HCT116 (cell line): Measurements from ENCODE around the gene ADAM19. TPM values are rescaled to one million over a fixed set of nuclear protein-coding genes. Genes with fewer than 3 reads are reported as not detected.

Experiments
- ATAC-seq: fragments of 200-7000 bp; cut with Tn5 transposase; 2 replicates; pipeline ENCODE4 v1.9.1; 2020; ENCODE audit warnings: mild to moderate bottlenecking, moderate library complexity
- BruUV-seq: library from RNA; stranded (reverse); fragments of 400-500 nt; replicated peaks from 2 replicates; lab custom pipeline; 2021; lab: Mats Ljungman, UMichigan
- CTCF ChIA-PET: fragments of 300-600 bp; sonication (Branson Sonifier 250); formaldehyde crosslinking; loops from one replicate; lab custom pipeline; 2021; ENCODE audit warnings: antibody characterized with exemption; lab: Charles Lee
- POLR2A ChIA-PET: fragments of 300-600, 350-600 bp; sonication (Branson Sonifier 250); formaldehyde crosslinking; loops from one replicate; lab custom pipeline; 2021; ENCODE audit warnings: antibody characterized with exemption; lab: Charles Lee
- RAD21 ChIA-PET, 2 experiments: fragments of 300-600 bp; sonication (Branson Sonifier 250); formaldehyde crosslinking; loops; one replicate each; lab custom pipeline; 2023; ENCODE audit warnings: low total read pairs in 2 of 2; ENCODE audit not compliant: uncharacterized antibody in 2 of 2, unreplicated experiment in 2 of 2, low non-redundant PET in 1 of 2; lab: Charles Lee
- DNase-seq: peaks from one replicate; pipeline ENCODE4 v3.0.0-alpha.2; 2010; ENCODE audit warnings: low read depth, low spot score
- H2AFZ ChIP-seq: fragments of 200-600 bp; shearing (Covaris generic), sonication (generic); 2 replicates; pipeline ENCODE4 v1.6.1; 2017; ENCODE audit warnings: low read depth, mixed run types, mixed read lengths, antibody characterized with exemption, low read length; ENCODE audit not compliant: poor library complexity, severe bottlenecking
- H3K27ac ChIP-seq: 2 replicates; pipeline ENCODE4 v1.5.1; 2012; ENCODE audit warnings: low read depth, low read length
- H3K27me3 ChIP-seq: fragments of 200-600 bp; sonication (generic); 2 replicates; pipeline ENCODE4 v1.6.1; 2016; ENCODE audit warnings: mixed run types, low read length, mixed read lengths; ENCODE audit not compliant: insufficient read depth
- H3K36me3 ChIP-seq, 2 experiments: fragments of 200-500 bp in 1 of 2; fragments of 200-600 bp in 1 of 2; sonication (Bioruptor generic) in 1 of 2; sonication (generic) in 1 of 2; 2 replicates each; pipeline versions ENCODE4 v1.5.1 to v1.6.1; 2014 to 2016; ENCODE audit warnings: low read length in 2 of 2, inconsistent platforms in 1 of 2, mixed read lengths in 1 of 2, mixed run types in 1 of 2; ENCODE audit not compliant: insufficient read depth in 2 of 2, control insufficient read depth in 1 of 2
- H3K4me1 ChIP-seq, 2 experiments: fragments of 200-600 bp in 1 of 2; sonication (generic) in 1 of 2; 2 replicates each; pipeline versions ENCODE4 v1.5.1 to v1.6.1; 2012 to 2017; ENCODE audit warnings: low read length in 2 of 2, inconsistent platforms in 1 of 2, mild to moderate bottlenecking in 1 of 2, mixed read lengths in 1 of 2, mixed run types in 1 of 2, moderate library complexity in 1 of 2; ENCODE audit not compliant: insufficient read depth in 2 of 2, control insufficient read depth in 1 of 2
- H3K4me2 ChIP-seq: fragments of 200-600 bp; sonication (generic); 2 replicates; pipeline ENCODE4 v1.6.1; 2017; ENCODE audit warnings: mixed run types, low read length, mixed read lengths
- H3K4me3 ChIP-seq, 2 experiments: fragments of 200-600 bp in 1 of 2; sonication (generic) in 1 of 2; replicated peaks in 1 of 2; 2 replicates each; pipeline ENCODE4 v1.5.1; 2011 to 2016; ENCODE audit warnings: low read length in 2 of 2, control low read depth in 1 of 2, low read depth in 1 of 2, mild to moderate bottlenecking in 1 of 2, mixed read lengths in 1 of 2, mixed run types in 1 of 2
- H3K79me2 ChIP-seq: fragments of 200-600 bp; sonication (generic); 2 replicates; pipeline ENCODE4 v1.6.1; 2017; ENCODE audit warnings: mild to moderate bottlenecking, mixed run types, low read length, moderate library complexity, mixed read lengths; ENCODE audit not compliant: insufficient read depth
- H3K9ac ChIP-seq: fragments of 200-600 bp; sonication (generic); 2 replicates; pipeline ENCODE4 v1.6.1; 2016; ENCODE audit warnings: low read length, mixed read lengths
- H3K9me2 ChIP-seq: fragments of 200-600 bp; sonication (generic), shearing (Covaris generic); 2 replicates; pipeline ENCODE4 v1.6.1; 2017; ENCODE audit warnings: mixed run types, mild to moderate bottlenecking, moderate library complexity; ENCODE audit not compliant: insufficient read depth
- H3K9me3 ChIP-seq, 2 experiments: fragments of 200-500 bp in 1 of 2; fragments of 200-600 bp in 1 of 2; sonication (Bioruptor generic) in 1 of 2; sonication (generic) in 1 of 2; 2 replicates each; pipeline ENCODE4 v1.6.1; 2014 to 2017; ENCODE audit warnings: low read length in 2 of 2, mixed read lengths in 2 of 2, inconsistent platforms in 1 of 2, low read depth in 1 of 2, mild to moderate bottlenecking in 1 of 2, mixed run types in 1 of 2, moderate library complexity in 1 of 2; ENCODE audit not compliant: control insufficient read depth in 1 of 2, insufficient read depth in 1 of 2
- H4K20me1 ChIP-seq: fragments of 200-600 bp; sonication (generic), shearing (Covaris generic); 2 replicates; pipeline ENCODE4 v1.6.1; 2017; ENCODE audit warnings: mixed run types, mild to moderate bottlenecking, moderate library complexity; ENCODE audit not compliant: insufficient read depth
- CBX3 ChIP-seq: IDR thresholded peaks from 2 replicates; pipeline ENCODE4 v1.6.1; 2012; ENCODE audit warnings: low read depth
- EZH2 ChIP-seq: fragments of 200-600 bp; sonication (generic); IDR thresholded peaks from 2 replicates; pipeline ENCODE4 v1.6.1; 2017; ENCODE audit warnings: antibody characterized with exemption, mixed run types
- FOSL1 ChIP-seq: IDR thresholded peaks from 2 replicates; pipeline ENCODE4 v1.6.1; 2012; ENCODE audit warnings: low read depth
- JUND ChIP-seq: IDR thresholded peaks from 2 replicates; pipeline ENCODE4 v1.6.1; 2012
- MAX ChIP-seq: IDR thresholded peaks from 2 replicates; pipeline ENCODE4 v1.6.1; 2012
- POLR2AphosphoS5 ChIP-seq: IDR thresholded peaks from 2 replicates; pipeline ENCODE4 v1.6.1; 2011; ENCODE audit warnings: mild to moderate bottlenecking, low read depth, low read length, moderate library complexity
- RAD21 ChIP-seq: IDR thresholded peaks from 2 replicates; pipeline ENCODE4 v1.6.1; 2012; ENCODE audit warnings: low read depth, mild to moderate bottlenecking
- REST ChIP-seq: IDR thresholded peaks from 2 replicates; pipeline ENCODE4 v1.6.1; 2012; ENCODE audit warnings: low read depth
- ZFX ChIP-seq: fragments of 450-650 bp; IDR thresholded peaks from 2 replicates; pipeline ENCODE4 v1.6.1; 2017
- ZNF274 ChIP-seq: fragments of 200-500 bp; sonication (Bioruptor generic); IDR thresholded peaks from 2 replicates; pipeline ENCODE4 v1.6.1; 2014; ENCODE audit warnings: mild to moderate bottlenecking, low read depth, low read length, inconsistent platforms
- intact Hi-C: fragments of 100-400 bp; cut with micrococcal nuclease; formaldehyde crosslinking; loops from 2 replicates; pipeline ENCODE4 v1.10.0; 2022
- total RNA-seq: library from RNA; stranded (reverse); gene quantifications from one replicate; pipeline ENCODE4 v1.2.1, GENCODE V29; 2021; ENCODE audit not compliant: unreplicated experiment

Gene ADAM19
- total RNA-seq, 1 experiment from 2014 or later: 77.3 TPM

- peaks cover 91% of the 10 kb centered on the region for H3K79me2 ChIP-seq
- no peak overlapping the region for H3K4me3 ChIP-seq
- H4K20me1 ChIP-seq: no peaks in the 10 kb centered on the region
- peaks cover 16 to 60% of the 10 kb centered on the region in 2 experiments for H3K4me1 ChIP-seq
- H3K36me3 ChIP-seq: no peaks in the 10 kb centered on the region
- no peaks in the 10 kb centered on the region for H3K9me2 ChIP-seq
- no peaks in the 10 kb centered on the region for H3K9me3 ChIP-seq
- no peak for DNase-seq
- no peaks in the 10 kb centered on the region for H3K27me3 ChIP-seq
- intact Hi-C loops: no loop called here
- H3K4me2 ChIP-seq: no peak overlapping the region
- no peak for TF ChIP-seq REST
- no peak for TF ChIP-seq FOSL1
- no peak for TF ChIP-seq ZFX
- no peak for TF ChIP-seq EZH2
- no peak for TF ChIP-seq POLR2AphosphoS5
- no peak for TF ChIP-seq ZNF274
- no peak for TF ChIP-seq JUND
- no peak for TF ChIP-seq CBX3
- TF ChIP-seq MAX: no peak
- no peak for TF ChIP-seq RAD21
- no peak overlapping the region for H2AFZ ChIP-seq
- no TSS peak for BruUV-seq
- no peak overlapping the region for H3K9ac ChIP-seq
- ATAC-seq: no peak
- RAD21 ChIA-PET: no interaction called here
- POLR2A ChIA-PET: no interaction called here
- CTCF ChIA-PET: no interaction called here
- H3K27ac ChIP-seq: no peak overlapping the region
Measured at GRCh38 chr5:157552650-157553049, 22.9 kb downstream of the ADAM19 start.
